ENCODE measurements around the gene ERFE. TPM values are rescaled to one million over a fixed set of nuclear protein-coding genes. Genes with fewer than 3 reads are reported as not detected.
A peak's percentile ranks its signal among the peaks of the same experiment; 100 is the strongest.

ERFE gene
- total and polyA plus RNA-seq, 9 of the 15 experiments (the other 6 are each of a cell fraction or from before 2014, with no cell fraction given): 0.55 to 8.2 (median 3.7) TPM

- no peak for TF ChIP-seq ZNF561 (CRISPR knock-in tag; conservative IDR thresholded peaks at IDR 0.05)
- TF ChIP-seq TRIM28 (IDR thresholded peaks at IDR 0.05): no peak
- no peak for TF ChIP-seq SOX6 (IDR thresholded peaks at IDR 0.05)
- TF ChIP-seq AFF1 (IDR thresholded peaks at IDR 0.05; ENCODE audit: low read depth in 1 of 2, partially characterized antibody in 2 of 2): no peak
- no peak for TF ChIP-seq ZNF57 (CRISPR knock-in tag; IDR thresholded peaks at IDR 0.05)
- TF ChIP-seq KAT7 (CRISPR knock-in tag; IDR thresholded peaks at IDR 0.05; ENCODE audit: borderline replicate concordance): no peak
- peak; percentile 84 for TF ChIP-seq NFE2 (IDR thresholded peaks at IDR 0.05; ENCODE audit: low read depth)
- no peak for TF ChIP-seq MITF (IDR thresholded peaks at IDR 0.05)
- TF ChIP-seq ERF (CRISPR knock-in tag; IDR thresholded peaks at IDR 0.05): no peak
- peak; percentile 64; the same call in 1 of the 2 replicates for TF ChIP-seq JUND (IDR thresholded peaks at IDR 0.05; ENCODE audit: borderline replicate concordance, low read depth, low read length)
- TF ChIP-seq JUND (tag; IDR thresholded peaks at IDR 0.05; ENCODE audit: borderline replicate concordance, low read depth, low read length): no peak
- peak; percentile 44; the same call in 1 of the 2 replicates for TF ChIP-seq JUN (IDR thresholded peaks at IDR 0.05; ENCODE audit: borderline replicate concordance, low read depth, low read length)
- TF ChIP-seq JUN (CRISPR knock-in tag; IDR thresholded peaks at IDR 0.05; ENCODE audit: borderline replicate concordance): no peak
- no peak for TF ChIP-seq NONO (IDR thresholded peaks at IDR 0.05; ENCODE audit: low read depth in 2 of 2, low read length in 1 of 2)
- no peak for TF ChIP-seq SP2 (IDR thresholded peaks at IDR 0.05; ENCODE audit: extremely low read depth, low read depth, low read length, poor library complexity, severe bottlenecking)
- no peak for TF ChIP-seq GTF3C2 (IDR thresholded peaks at IDR 0.05; ENCODE audit: borderline replicate concordance, extremely low read depth, insufficient read length)
- TF ChIP-seq RBFOX2 (IDR thresholded peaks at IDR 0.05; ENCODE audit: low read depth, low read length): peak; percentile 57
- no peak for TF ChIP-seq IRF9 (tag; IDR thresholded peaks at IDR 0.05)
Measured at GRCh38 chr2:238167761-238168160, 9.0 kb downstream of the ERFE start (continued).

Data from K562 (cell line).